BJ (cell line): Measurements from ENCODE around the gene C16orf92. TPM values are rescaled to one million over a fixed set of nuclear protein-coding genes. Genes with fewer than 3 reads are reported as not detected.

Experiments used
- CTCF ChIA-PET: fragments of 350-600 bp; formaldehyde crosslinking; extraction: SDS; loops from one replicate; lab custom pipeline; 2021; ENCODE audit warnings: antibody characterized with exemption, inconsistent platforms; lab: Yijun Ruan, JAX
- POLR2A ChIA-PET: fragments of 300-600 bp; sonication (Branson Sonifier 250); formaldehyde crosslinking; extraction: SDS; loops from one replicate; lab custom pipeline; 2021; ENCODE audit warnings: antibody characterized with exemption; lab: Charles Lee
- DNase-seq: peaks from one replicate; pipeline ENCODE4 v3.0.0-alpha.2; 2011; ENCODE audit warnings: low read depth
- H3K27me3 ChIP-seq: 2 replicates; pipeline ENCODE4 v1.6.0; 2011; ENCODE audit warnings: low read length; ENCODE audit not compliant: control insufficient read depth, insufficient read depth
- H3K36me3 ChIP-seq: 2 replicates; pipeline ENCODE4 v1.5.1; 2011; ENCODE audit warnings: low read length; ENCODE audit not compliant: control insufficient read depth, insufficient read depth
- H3K4me3 ChIP-seq: 2 replicates; pipeline ENCODE4 v1.5.1; 2011; ENCODE audit warnings: low read depth, mild to moderate bottlenecking, control low read depth, low read length
- polyA plus RNA-seq: library from polyadenylated mRNA; depleted of rRNA; stranded (reverse); fragments of >200 nt; gene quantifications from 2 replicates; pipeline ENCODE4 v1.2.3, GENCODE V29; 2011
- TF ChIP-seq, protein P1 (sequence below): IDR thresholded peaks from 2 replicates; pipeline ENCODE4 v1.5.1; 2011; ENCODE audit warnings: low read depth, mild to moderate bottlenecking, control low read depth, inconsistent platforms, low read length, moderate library complexity; ENCODE audit not compliant: insufficient read depth

The C16orf92 gene
- polyA plus RNA-seq, 1 experiment = not detected

DNA sequence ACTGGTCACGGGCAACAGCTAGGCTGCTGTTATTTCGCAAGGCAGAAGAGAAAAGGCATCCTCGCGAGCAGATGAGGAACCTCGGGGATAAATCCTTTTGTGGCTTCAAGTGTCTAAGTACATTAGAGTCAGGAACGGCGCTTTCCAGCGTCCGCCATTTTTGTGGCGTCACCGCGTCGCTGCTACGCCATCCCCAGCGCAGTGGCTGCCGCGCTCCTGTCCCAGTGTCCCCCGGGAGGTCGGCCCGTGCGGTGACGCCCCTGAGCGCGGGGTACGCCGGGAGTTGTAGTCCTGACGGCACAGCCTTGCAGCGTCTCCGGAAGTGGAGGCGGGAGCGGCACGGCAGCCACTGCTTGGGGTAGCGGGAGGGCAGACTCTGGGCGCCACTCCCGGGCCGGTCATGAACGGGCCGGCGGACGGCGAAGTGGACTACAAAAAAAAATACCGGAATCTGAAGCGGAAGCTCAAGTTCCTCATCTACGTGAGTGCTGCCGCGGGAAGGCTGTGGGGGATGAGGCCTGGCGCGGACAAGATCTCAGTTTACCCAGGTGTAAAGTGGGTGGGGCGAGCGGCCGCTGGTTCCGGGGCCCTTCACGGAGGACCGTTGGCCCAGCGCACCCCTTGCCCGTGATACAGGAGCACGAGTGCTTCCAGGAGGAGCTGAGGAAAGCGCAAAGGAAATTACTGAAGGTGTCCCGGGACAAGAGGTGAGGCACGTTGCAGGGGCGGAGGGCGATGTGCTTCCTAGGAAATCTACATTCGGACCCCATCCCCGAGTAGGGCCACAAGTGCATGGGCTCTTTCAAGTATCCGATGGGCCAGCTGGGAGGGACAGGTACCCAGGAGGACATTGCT, 26.9 kb upstream of the C16orf92 start, which contains the start of gene INO80E:
TSS of gene INO80E (plus strand) at position 331 of the 855 bp plus-strand sequence. CDS start at position 401, 70 bp downstream.
- H3K27me3 ChIP-seq = no peaks in the 10 kb centered on the region
- ChIA-PET CTCF (interaction anchor here (0.6 to 1.4 kb wide), 4 partner anchors 9 to 295 kb away, joined by 3 to 8 read pairs (median 3); partner anchors contain the start of gene PAGR1), POLR2A (no interaction called here)
- peak; percentile 76 for DNase-seq
- TF ChIP-seq, protein P1, sequence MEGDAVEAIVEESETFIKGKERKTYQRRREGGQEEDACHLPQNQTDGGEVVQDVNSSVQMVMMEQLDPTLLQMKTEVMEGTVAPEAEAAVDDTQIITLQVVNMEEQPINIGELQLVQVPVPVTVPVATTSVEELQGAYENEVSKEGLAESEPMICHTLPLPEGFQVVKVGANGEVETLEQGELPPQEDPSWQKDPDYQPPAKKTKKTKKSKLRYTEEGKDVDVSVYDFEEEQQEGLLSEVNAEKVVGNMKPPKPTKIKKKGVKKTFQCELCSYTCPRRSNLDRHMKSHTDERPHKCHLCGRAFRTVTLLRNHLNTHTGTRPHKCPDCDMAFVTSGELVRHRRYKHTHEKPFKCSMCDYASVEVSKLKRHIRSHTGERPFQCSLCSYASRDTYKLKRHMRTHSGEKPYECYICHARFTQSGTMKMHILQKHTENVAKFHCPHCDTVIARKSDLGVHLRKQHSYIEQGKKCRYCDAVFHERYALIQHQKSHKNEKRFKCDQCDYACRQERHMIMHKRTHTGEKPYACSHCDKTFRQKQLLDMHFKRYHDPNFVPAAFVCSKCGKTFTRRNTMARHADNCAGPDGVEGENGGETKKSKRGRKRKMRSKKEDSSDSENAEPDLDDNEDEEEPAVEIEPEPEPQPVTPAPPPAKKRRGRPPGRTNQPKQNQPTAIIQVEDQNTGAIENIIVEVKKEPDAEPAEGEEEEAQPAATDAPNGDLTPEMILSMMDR = 0 out of 2 replicates have a peak, but pooled peaks have one; percentile 2
- peaks cover 21% of the 10 kb centered on the region for H3K36me3 ChIP-seq
- peak within 1 kb of the TSS; percentile 90 for H3K4me3 ChIP-seq

DNA sequence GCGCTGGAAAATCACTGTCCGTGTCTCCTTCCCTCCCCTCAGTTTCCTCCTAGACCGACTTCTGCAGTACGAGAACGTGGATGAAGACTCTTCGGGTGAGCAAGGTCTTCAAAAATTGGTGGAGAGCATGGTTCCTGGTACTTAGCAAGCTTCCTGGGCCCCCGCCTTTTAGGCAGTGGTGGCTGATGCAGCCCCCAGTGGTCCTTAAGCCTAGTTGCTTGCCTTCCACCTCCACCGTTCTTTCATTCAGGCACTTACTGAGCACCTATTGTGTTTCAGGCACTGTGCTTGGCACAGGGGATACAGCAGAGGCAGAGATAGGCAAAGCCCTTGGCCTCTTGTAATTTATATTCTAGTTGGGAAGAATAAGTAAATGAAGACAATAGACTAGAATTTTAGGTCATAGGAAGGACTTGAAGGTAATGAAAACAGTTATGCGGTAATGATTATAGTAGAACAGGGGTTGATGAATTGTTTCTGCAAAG, 26.2 kb upstream of the C16orf92 start:
- CTCF ChIA-PET = interaction anchor here (0.6 to 1.4 kb wide), 5 partner anchors 8 to 296 kb away, joined by 3 to 8 read pairs (median 3); partner anchors contain the start of gene PAGR1
- TF ChIP-seq, protein P1 = no peak
- POLR2A ChIA-PET = no interaction called here

DNA sequence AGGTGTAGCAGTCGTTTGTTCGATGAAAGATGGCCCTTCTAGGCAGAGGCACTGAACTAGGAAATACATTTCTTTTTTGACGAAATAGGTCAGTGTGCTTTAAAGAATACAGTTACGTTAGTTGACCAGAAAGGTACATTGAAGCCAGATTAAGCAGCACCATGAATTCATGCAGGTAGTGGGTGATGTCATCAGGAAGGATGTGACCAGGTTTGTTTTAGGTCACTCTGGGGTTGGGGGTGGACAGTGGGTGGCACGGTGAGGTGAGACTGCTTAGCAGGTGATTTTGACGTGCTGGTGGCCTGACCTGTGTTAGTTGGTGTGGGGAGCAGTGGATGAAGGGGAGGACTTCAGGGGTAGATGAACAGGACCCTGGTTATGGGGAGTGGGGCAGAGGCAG, 23.4 kb upstream of the C16orf92 start:
- Histone ChIP-seq H3K36me3 (peaks cover 11% of the 10 kb centered on the region), H3K4me3 (no peak overlapping the region), H3K27me3 (no peaks in the 10 kb centered on the region)
- POLR2A ChIA-PET = no interaction called here
- TF ChIP-seq, protein P1 = no peak
- CTCF ChIA-PET = interaction anchor here (0.8 kb wide), 1 partner anchor 12 kb away, joined by 3 read pairs; no protein-coding TSS in a partner anchor
- no peak for DNase-seq

More for the DNA sequence above, 26.2 kb upstream of the C16orf92 start:
- Histone ChIP-seq H3K36me3 (peaks cover 17% of the 10 kb centered on the region), H3K27me3 (no peaks in the 10 kb centered on the region), H3K4me3 (peak overlapping the region; percentile 90)
- no peak for DNase-seq

DNA sequence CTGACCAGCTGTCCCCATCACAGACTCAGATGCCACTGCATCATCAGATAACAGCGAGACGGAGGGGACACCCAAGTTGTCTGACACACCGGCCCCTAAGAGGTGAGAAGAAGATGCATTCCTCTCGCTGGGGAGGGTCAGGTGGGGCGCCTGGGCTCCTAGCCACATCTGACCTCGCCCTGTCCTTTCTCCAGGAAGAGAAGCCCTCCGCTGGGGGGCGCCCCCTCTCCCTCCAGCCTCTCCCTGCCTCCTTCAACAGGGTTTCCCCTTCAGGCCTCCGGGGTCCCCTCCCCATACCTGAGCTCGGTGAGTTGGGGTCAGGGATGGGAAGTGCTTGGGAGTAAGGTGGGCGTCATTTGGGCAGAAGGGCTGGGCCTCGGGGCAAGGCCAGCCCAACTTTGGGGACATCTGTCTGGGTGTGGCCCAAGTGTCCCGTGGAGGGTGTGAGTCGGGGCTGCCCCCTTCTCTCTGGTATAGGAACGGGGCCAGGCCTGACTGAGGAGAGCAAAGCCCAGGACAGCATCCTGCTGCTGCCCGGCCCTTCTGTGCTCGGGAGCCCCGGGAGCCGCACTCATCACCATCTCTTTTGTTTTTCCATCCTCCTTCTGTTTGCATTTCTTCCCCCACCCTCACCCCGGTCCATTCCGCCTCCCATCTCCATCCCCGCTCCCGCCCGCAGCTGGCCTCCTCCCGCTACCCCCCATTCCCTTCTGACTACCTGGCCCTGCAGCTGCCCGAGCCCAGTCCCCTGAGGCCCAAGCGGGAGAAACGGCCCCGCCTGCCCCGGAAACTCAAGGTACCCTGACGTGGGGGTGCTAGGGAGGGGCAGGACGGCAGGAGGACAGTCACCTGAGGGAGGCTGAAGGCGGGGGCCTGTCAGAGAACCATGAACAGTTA, 22.0 kb upstream of the C16orf92 start:
- Histone ChIP-seq H3K4me3 (no peak overlapping the region), H3K36me3 (peaks cover 12% of the 10 kb centered on the region), H3K27me3 (no peaks in the 10 kb centered on the region)
- ChIA-PET POLR2A (no interaction called here), CTCF (interaction anchor here (0.8 to 1.6 kb wide), 2 partner anchors 11 to 30 kb away, joined by 3 to 4 read pairs; partner anchors contain the start of gene TLCD3B)
- DNase-seq = no peak
- TF ChIP-seq, protein P1 = 0 out of 2 replicates have a peak, but pooled peaks have one; percentile 6
